CD8-positive, alpha-beta memory T cell (primary cell): ENCODE data around the gene FBXO3. TPM values are rescaled to one million over a fixed set of nuclear protein-coding genes. Genes with fewer than 3 reads are reported as not detected.
"Not testable (repeated sequence)": the region's sequence is repeated elsewhere in the genome, so short reads cannot be mapped to it uniquely, and the experiment has no call there.

ENCODE experiments used
- CTCF ChIA-PET: fragments of 350-600 bp; sonication (Branson Sonifier 250); formaldehyde crosslinking; loops from one replicate; lab custom pipeline; 2021; ENCODE audit warnings: antibody characterized with exemption; lab: Charles Lee
- POLR2A ChIA-PET: fragments of 350-600 bp; sonication (Branson Sonifier 250); formaldehyde crosslinking; loops from one replicate; lab custom pipeline; 2021; ENCODE audit warnings: antibody characterized with exemption; lab: Charles Lee
- DNase-seq, 5 donors: peaks; one replicate each; pipeline versions ENCODE4 v3.0.0 to v3.0.0-alpha.2; 2020 to 2022; ENCODE audit warnings: mixed read lengths in 1 of 5
- H3K27ac ChIP-seq: one replicate; pipeline ENCODE4 v1.7.0; 2013; ENCODE audit warnings: low read depth, mild to moderate bottlenecking, low read length, moderate library complexity
- H3K27me3 ChIP-seq: 2 replicates; pipeline ENCODE4 v1.7.0; 2013; ENCODE audit warnings: low read length, mild to moderate bottlenecking; ENCODE audit not compliant: insufficient read depth, poor library complexity, severe bottlenecking
- H3K36me3 ChIP-seq: 2 replicates; pipeline ENCODE4 v1.7.0; 2013; ENCODE audit warnings: mild to moderate bottlenecking, low read length, moderate library complexity; ENCODE audit not compliant: insufficient read depth
- H3K4me1 ChIP-seq: 2 replicates; pipeline ENCODE4 v1.7.0; 2013; ENCODE audit warnings: mild to moderate bottlenecking, low read length, moderate library complexity; ENCODE audit not compliant: insufficient read depth
- H3K4me3 ChIP-seq: 2 replicates; pipeline ENCODE4 v1.7.0; 2013; ENCODE audit warnings: mild to moderate bottlenecking, low read length
- H3K9me3 ChIP-seq: 2 replicates; pipeline ENCODE4 v1.7.0; 2013; ENCODE audit warnings: mild to moderate bottlenecking, low read length
- H3K27ac Mint-ChIP-seq, 8 donors: one replicate each; pipeline ENCODE4 v1.8.0; 2020 to 2021; ENCODE audit warnings: mixed read lengths in 8 of 8, mild to moderate bottlenecking in 6 of 8, inconsistent platforms in 3 of 8, moderate library complexity in 3 of 8
- H3K27me3 Mint-ChIP-seq, 2 donors: one replicate each; pipeline ENCODE4 v1.8.0; 2020 to 2021; ENCODE audit warnings: mixed read lengths in 2 of 2, mild to moderate bottlenecking in 1 of 2, moderate library complexity in 1 of 2
- H3K36me3 Mint-ChIP-seq, 3 donors: one replicate each; pipeline ENCODE4 v1.8.0; 2020 to 2021; ENCODE audit warnings: mixed read lengths in 3 of 3, inconsistent platforms in 1 of 3, mild to moderate bottlenecking in 1 of 3
- H3K4me1 Mint-ChIP-seq, 3 donors: one replicate each; pipeline ENCODE4 v1.8.0; 2020 to 2021; ENCODE audit warnings: mixed read lengths in 3 of 3, inconsistent platforms in 1 of 3, mild to moderate bottlenecking in 1 of 3
- H3K4me3 Mint-ChIP-seq, 7 donors: one replicate each; pipeline ENCODE4 v1.8.0; 2020 to 2021; ENCODE audit warnings: mixed read lengths in 7 of 7, mild to moderate bottlenecking in 6 of 7, moderate library complexity in 4 of 7, inconsistent platforms in 2 of 7
- H3K9me3 Mint-ChIP-seq, 5 donors: one replicate each; pipeline ENCODE4 v1.8.0; 2020 to 2022; ENCODE audit warnings: mixed read lengths in 5 of 5, mild to moderate bottlenecking in 3 of 5, moderate library complexity in 2 of 5, inconsistent platforms in 1 of 5
- polyA plus RNA-seq: library from polyadenylated mRNA; unstranded; fragments of 300-500 nt; fragmentation: Illumina TruSeq; gene quantifications from one replicate; pipeline ENCODE4 v1.2.3, GENCODE V29; 2021
- total RNA-seq, 2 experiments: library from RNA; stranded (reverse); gene quantifications; one replicate each; pipeline ENCODE4 v1.2.3, GENCODE V29; 2021

Gene FBXO3
- total and polyA plus RNA-seq, 3 experiments from 2014 or later, result 16.7 to 33.4 (median 17.1) TPM

DNA sequence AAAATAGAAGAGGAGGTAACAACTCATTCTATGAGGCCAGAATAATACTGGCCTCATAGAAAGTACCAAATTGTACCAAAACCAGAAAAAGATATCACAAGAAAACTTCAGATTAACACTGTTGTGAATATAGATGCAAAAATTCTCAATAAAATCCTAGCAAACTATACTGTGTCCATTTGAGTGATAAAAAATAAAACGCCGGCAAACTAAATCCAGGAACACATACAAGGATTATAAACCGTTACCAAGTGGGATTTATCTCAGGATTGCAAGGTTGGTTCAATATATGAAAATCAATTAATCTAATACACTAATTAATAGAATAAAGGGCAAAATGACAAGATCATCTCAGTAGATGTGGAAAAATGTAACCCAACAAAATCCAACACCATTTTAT lies 23.6 kb upstream of the FBXO3 start:
- no peaks in the 10 kb centered on the region for H3K9me3 ChIP-seq
- H3K4me3 ChIP-seq, result no peak overlapping the region
- H3K27ac Mint-ChIP-seq, result no peak overlapping the region
- no peak for DNase-seq
- H3K4me1 Mint-ChIP-seq, result peaks cover 0 to 11% (median 0%) of the 10 kb centered on the region in 3 donors
- H3K27ac ChIP-seq, result no peak overlapping the region
- ChIA-PET CTCF (no interaction called here), POLR2A (no interaction called here)
- peaks cover 52 to 85% of the 10 kb centered on the region in 2 donors for H3K27me3 Mint-ChIP-seq
- H3K4me1 ChIP-seq, result no peaks in the 10 kb centered on the region
- H3K4me3 Mint-ChIP-seq, result no peak overlapping the region
- no peaks in the 10 kb centered on the region for H3K36me3 ChIP-seq
- no peaks in the 10 kb centered on the region for H3K9me3 Mint-ChIP-seq
- H3K27me3 ChIP-seq, result peaks cover 13% of the 10 kb centered on the region
- H3K36me3 Mint-ChIP-seq, result no peaks in the 10 kb centered on the region

DNA sequence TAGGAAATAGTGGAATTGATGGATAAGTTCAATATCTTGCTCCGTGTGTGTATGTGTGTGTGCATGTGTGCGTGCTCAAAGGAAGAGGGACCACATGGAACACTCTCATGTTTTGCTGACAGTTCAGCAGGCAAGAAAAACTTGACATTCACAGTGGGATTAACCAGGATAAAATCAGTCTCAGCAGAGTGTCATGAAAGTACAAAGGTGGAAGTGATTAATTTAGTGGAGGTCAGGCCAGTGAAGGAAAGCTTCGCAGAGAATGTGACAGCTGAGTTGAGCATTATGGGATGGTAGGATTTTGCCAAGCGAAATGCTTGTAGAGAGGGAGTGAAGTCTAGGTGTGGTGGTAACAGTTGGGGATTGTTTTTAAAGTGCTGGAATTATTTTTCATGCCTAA lies 15.7 kb upstream of the FBXO3 start:
- Histone ChIP-seq H3K27me3 (no peaks in the 10 kb centered on the region), H3K36me3 (no peaks in the 10 kb centered on the region), H3K27ac (no peak overlapping the region), H3K4me3 (no peak overlapping the region), H3K4me1 (no peaks in the 10 kb centered on the region), H3K9me3 (no peaks in the 10 kb centered on the region)
- CTCF ChIA-PET, result interaction anchor here (1.6 kb wide), 1 partner anchor 18 kb away, joined by 4 read pairs; no protein-coding TSS in a partner anchor
- H3K4me1 Mint-ChIP-seq, result no peaks in the 10 kb centered on the region
- no peak for DNase-seq
- H3K27me3 Mint-ChIP-seq, result peaks cover 17 to 60% of the 10 kb centered on the region in 2 donors
- POLR2A ChIA-PET, result no interaction called here
- H3K9me3 Mint-ChIP-seq, result no peaks in the 10 kb centered on the region
- H3K27ac Mint-ChIP-seq, result no peak overlapping the region
- no peak overlapping the region for H3K4me3 Mint-ChIP-seq
- H3K36me3 Mint-ChIP-seq, result peaks cover 0 to 2% (median 0%) of the 10 kb centered on the region in 3 donors

DNA sequence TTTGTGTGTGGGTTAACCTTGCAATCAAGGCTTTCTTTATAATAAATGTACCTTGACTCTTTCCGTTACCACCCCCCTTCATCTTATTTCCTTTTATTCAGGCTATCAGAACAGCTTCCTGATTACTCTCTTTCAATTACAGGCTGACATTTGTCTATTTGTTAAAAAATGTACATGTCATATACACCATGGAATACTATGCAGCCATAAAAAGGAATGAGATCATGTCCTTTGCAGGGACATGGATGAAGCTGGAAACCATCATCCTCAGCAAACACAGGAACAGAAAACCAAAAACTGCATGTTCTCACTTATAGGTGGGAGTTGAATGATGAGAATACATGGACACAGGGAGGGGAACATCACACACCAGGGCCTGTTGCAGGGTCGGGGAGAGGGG lies 13.8 kb upstream of the FBXO3 start:
- DNase-seq, H3K27ac ChIP-seq, H3K4me1 ChIP-seq, H3K27me3 ChIP-seq, H3K4me3 ChIP-seq, H3K36me3 ChIP-seq, H3K36me3 Mint-ChIP-seq, H3K9me3 Mint-ChIP-seq, H3K4me3 Mint-ChIP-seq, CTCF ChIA-PET, H3K9me3 ChIP-seq, POLR2A ChIA-PET, H3K4me1 Mint-ChIP-seq, H3K27ac Mint-ChIP-seq: not testable (repeated sequence)
- peaks cover 21 to 66% of the 10 kb centered on the region in 2 donors for H3K27me3 Mint-ChIP-seq

DNA sequence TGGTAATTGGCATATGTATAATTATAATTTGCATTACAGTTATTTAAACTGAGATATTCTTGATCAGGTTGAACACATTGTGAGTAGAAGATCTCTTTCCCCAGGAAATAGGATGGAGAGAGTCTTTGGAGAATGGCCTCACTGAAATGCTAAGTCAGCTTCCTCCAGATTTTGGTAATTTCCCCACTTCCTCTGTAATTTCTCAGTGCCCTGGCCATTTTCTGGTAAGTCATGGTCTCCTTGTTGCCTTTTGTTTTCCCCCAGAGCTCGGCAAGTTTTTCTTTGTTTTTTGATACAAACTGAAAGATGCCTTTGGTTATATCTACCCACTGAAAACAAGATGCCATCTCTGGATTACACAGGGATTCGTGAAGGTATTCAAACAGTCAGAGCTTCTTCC lies 12.8 kb upstream of the FBXO3 start:
- CTCF ChIA-PET, result no interaction called here
- Histone ChIP-seq H3K27ac (no peak overlapping the region), H3K4me1 (no peaks in the 10 kb centered on the region), H3K9me3 (no peaks in the 10 kb centered on the region), H3K36me3 (no peaks in the 10 kb centered on the region), H3K27me3 (no peaks in the 10 kb centered on the region), H3K4me3 (no peak overlapping the region)
- no peak overlapping the region for H3K27ac Mint-ChIP-seq
- no peak overlapping the region for H3K4me3 Mint-ChIP-seq
- no peaks in the 10 kb centered on the region for H3K4me1 Mint-ChIP-seq
- H3K27me3 Mint-ChIP-seq, result peaks cover 22 to 67% of the 10 kb centered on the region in 2 donors
- H3K9me3 Mint-ChIP-seq, result no peaks in the 10 kb centered on the region
- peaks cover 0 to 2% (median 0%) of the 10 kb centered on the region in 3 donors for H3K36me3 Mint-ChIP-seq
- POLR2A ChIA-PET, result no interaction called here
- DNase-seq, result no peak

DNA sequence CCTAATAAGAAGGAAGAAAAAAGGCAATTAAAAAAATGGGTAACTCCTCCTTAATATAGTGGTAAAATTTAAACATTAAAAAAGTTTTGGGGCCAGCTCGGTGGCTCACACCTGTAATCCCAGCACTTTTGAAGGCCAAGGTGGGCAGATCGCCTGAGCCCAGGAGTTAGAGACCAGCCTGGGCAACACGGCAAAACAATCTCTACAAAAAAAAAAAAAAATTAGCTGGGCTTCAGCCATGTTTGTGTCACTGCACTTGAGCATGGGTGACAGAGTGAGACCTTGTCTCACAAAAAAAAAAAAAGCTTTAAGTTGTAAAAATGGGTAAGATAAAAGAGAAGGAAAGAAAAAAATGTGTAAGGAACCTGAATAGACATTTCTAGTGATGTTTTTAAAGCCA lies 11.3 kb upstream of the FBXO3 start:
- Mint-ChIP-seq H3K4me1 (no peaks in the 10 kb centered on the region), H3K4me3 (no peak overlapping the region), H3K36me3 (peaks cover 0 to 4% (median 0%) of the 10 kb centered on the region in 3 donors), H3K27me3 (peaks cover 22 to 67% of the 10 kb centered on the region in 2 donors), H3K27ac (no peak overlapping the region), H3K9me3 (no peaks in the 10 kb centered on the region)
- H3K9me3 ChIP-seq, result no peaks in the 10 kb centered on the region
- ChIA-PET CTCF (interaction anchor here (2.2 kb wide), 1 partner anchor 23 kb away, joined by 6 read pairs; no protein-coding TSS in a partner anchor), POLR2A (no interaction called here)
- no peak overlapping the region for H3K27ac ChIP-seq
- H3K27me3 ChIP-seq, result no peaks in the 10 kb centered on the region
- H3K4me1 ChIP-seq, result no peaks in the 10 kb centered on the region
- H3K36me3 ChIP-seq, result no peaks in the 10 kb centered on the region
- no peak overlapping the region for H3K4me3 ChIP-seq
- no peak for DNase-seq

DNA sequence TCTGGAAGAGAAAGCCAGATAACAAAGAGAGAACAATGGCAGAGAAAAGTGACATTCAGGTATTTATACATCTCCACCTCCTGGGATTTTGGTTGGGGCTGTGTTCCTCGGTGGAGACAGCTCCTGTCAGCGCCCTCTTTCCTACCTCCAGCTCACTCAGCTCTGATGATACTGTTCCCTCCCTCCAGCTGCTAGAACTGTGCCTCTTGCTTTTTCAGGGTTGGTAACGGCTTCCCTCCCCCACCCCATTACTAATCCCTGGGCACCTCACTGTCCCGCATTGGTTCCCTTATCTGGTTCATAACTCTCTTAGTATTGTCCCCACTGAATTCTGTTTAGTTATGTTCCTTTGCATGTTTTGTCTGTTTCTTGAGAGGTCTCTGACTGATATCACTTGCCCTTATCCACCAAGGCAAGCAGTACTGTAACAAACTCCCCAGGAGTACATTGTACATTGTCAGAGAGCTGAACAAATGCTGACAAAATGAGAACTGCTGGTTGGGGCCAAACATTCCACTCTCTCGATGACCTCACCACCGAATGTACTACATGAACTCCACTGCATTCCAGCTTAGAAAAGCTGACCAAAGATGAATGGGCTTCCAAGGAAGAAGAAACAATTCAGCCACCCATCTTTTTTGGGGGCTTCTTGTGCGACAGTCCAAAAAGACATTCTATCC lies 5.7 kb upstream of the FBXO3 start:
- Mint-ChIP-seq H3K27me3 (peaks cover 23 to 61% of the 10 kb centered on the region in 2 donors), H3K4me1 (peaks cover 9 to 29% (median 21%) of the 10 kb centered on the region in 3 donors)
- no peak overlapping the region for H3K27ac ChIP-seq

DNA sequence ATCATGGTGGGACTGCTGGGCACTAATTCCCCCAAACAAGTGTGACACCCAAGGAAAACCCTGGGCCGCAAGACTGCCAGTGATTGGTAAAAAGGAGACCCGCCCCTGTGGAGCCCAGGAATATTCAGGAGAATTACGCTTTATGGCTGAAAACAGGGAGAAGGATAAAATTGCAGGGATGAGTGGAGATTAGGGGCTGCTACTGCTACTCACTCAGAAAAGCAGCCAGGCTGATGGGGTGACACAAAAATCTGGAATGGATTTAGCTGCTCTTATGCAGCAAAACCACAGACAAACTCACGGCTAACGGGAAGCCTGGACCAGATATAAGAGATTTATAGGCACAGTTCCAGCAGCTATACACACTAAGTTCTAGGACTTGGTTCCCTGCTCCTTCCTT lies 4.4 kb upstream of the FBXO3 start:
- Mint-ChIP-seq H3K27me3 (peaks cover 17 to 49% of the 10 kb centered on the region in 2 donors), H3K27ac (no peak overlapping the region), H3K4me3 (no peak overlapping the region)

More for the DNA sequence above, 5.7 kb upstream of the FBXO3 start:
- Mint-ChIP-seq H3K9me3 (no peaks in the 10 kb centered on the region), H3K27ac (peak overlapping the region in 1 of 8 donors; percentile 39), H3K36me3 (peaks cover 0 to 4% (median 0%) of the 10 kb centered on the region in 3 donors), H3K4me3 (peak overlapping the region in 1 of 7 donors; percentile 27)
- peaks cover 7% of the 10 kb centered on the region for H3K4me1 ChIP-seq
- DNase-seq, result no peak
- peaks cover 7% of the 10 kb centered on the region for H3K27me3 ChIP-seq
- no peaks in the 10 kb centered on the region for H3K36me3 ChIP-seq
- ChIA-PET CTCF (interaction anchor here (2.1 kb wide), 1 partner anchor 27 kb away, joined by 5 read pairs; no protein-coding TSS in a partner anchor), POLR2A (no interaction called here)
- no peaks in the 10 kb centered on the region for H3K9me3 ChIP-seq
- H3K4me3 ChIP-seq, result no peak overlapping the region

DNA sequence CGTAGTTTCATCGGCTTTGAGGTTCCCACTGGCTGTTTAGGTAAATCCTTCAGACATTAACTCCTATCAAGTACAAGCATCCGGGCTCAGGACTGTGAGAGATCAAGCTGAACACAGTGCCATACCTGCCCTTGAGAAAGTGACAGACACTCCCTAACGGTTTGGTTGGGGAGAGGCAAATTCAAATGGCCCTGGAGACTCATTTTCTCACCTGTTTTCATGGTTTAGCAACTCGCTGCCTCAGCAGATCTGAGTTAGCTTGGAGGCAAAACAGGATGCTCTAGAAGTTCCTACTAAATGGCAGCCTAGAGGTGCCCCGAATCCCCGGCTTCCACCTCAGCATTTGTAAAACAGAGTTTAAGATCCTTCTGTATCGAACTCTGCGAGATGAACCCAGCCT lies 3.6 kb upstream of the FBXO3 start:
- no peaks in the 10 kb centered on the region for H3K9me3 ChIP-seq
- CTCF ChIA-PET, result interaction anchor here (1.3 kb wide), 1 partner anchor 580 kb away, joined by 3 read pairs; the partner anchor contains the start of gene ABTB2
- peaks cover 7% of the 10 kb centered on the region for H3K27me3 ChIP-seq
- H3K36me3 ChIP-seq, result no peaks in the 10 kb centered on the region
- peak in 2 of 5 donors; percentile 22 to 60 for DNase-seq
- H3K4me3 Mint-ChIP-seq, result peak overlapping the region in 3 of 7 donors; percentile 9 to 75 (median 59)
- H3K4me3 ChIP-seq, result no peak overlapping the region
- H3K27ac ChIP-seq, result no peak overlapping the region
- peak overlapping the region in 4 of 8 donors; percentile 37 to 90 (median 74) for H3K27ac Mint-ChIP-seq
- H3K4me1 Mint-ChIP-seq, result peaks cover 22 to 41% (median 33%) of the 10 kb centered on the region in 3 donors
- peaks cover 0 to 10% (median 4%) of the 10 kb centered on the region in 3 donors for H3K36me3 Mint-ChIP-seq
- POLR2A ChIA-PET, result interaction anchor here (1.1 kb wide), 1 partner anchor 77 kb away, joined by 3 read pairs; no protein-coding TSS in a partner anchor
- H3K4me1 ChIP-seq, result peaks cover 15% of the 10 kb centered on the region
- H3K9me3 Mint-ChIP-seq, result no peaks in the 10 kb centered on the region
- H3K27me3 Mint-ChIP-seq, result peaks cover 15 to 41% of the 10 kb centered on the region in 2 donors

More for the DNA sequence above, 4.4 kb upstream of the FBXO3 start:
- Histone ChIP-seq H3K9me3 (no peaks in the 10 kb centered on the region), H3K27ac (no peak overlapping the region), H3K4me1 (peaks cover 10% of the 10 kb centered on the region), H3K4me3 (no peak overlapping the region), H3K36me3 (no peaks in the 10 kb centered on the region), H3K27me3 (peaks cover 7% of the 10 kb centered on the region)
- Mint-ChIP-seq H3K4me1 (peaks cover 15 to 34% (median 26%) of the 10 kb centered on the region in 3 donors), H3K9me3 (no peaks in the 10 kb centered on the region), H3K36me3 (peaks cover 0 to 5% (median 4%) of the 10 kb centered on the region in 3 donors)
- DNase-seq, result no peak
- POLR2A ChIA-PET, result no interaction called here
- CTCF ChIA-PET, result no interaction called here
